HG02943 (cell line): ENCODE measurements around the gene ALDOC.
A peak's percentile ranks its signal among the peaks of the same experiment; 100 is the strongest.
"Not testable (repeated sequence)": the region's sequence is repeated elsewhere in the genome, so short reads cannot be mapped to it uniquely, and the experiment has no call there.

ENCODE experiments used
- ATAC-seq: cut with Tn5 transposase; IDR thresholded peaks from one replicate; pipeline ENCODE4 v1.9.1; 2021; ENCODE audit warnings: mild to moderate bottlenecking, low read depth, moderate library complexity; ENCODE audit not compliant: unreplicated experiment

Gene ALDOC

DNA sequence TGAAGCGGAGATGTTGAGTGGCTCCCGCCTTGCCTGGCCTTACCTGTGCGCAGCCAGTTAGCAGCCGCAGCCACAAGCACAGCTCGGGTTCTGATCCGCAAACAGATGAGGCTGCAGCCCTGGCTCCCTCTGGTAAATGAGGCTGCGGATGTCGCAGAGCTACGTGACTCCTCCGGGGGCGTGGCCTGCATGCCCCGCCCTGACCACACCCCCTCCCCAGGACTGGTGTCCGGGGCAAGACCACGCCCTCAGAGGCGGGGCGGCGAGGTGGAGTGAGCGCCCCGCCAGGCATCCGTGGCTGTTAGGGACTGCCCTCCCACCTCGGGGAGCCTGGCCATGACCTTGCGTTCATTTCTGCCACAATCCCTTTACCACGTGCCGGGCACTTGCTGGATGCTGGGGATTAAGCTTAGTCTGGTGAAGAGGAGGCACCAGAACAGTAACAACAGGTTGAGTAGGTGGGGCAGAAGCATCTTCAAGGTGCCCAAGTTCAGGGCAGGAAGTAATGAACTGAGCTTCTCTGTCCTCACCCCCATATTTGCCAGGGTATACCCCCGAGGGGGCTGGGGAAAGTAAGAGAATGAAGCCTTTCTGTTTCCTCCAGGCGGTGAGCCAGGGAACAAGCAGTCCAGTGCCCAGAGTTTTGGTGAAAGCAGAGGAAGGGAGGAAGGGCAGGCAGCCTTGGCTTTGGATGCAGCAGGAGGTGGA, at the start of gene ALDOC:
ALDOC (minus strand) TSS at position 138 of the 708 bp plus-strand sequence. CDS start 1,363 bp downstream, outside the sequence.
- no peak for ATAC-seq

DNA sequence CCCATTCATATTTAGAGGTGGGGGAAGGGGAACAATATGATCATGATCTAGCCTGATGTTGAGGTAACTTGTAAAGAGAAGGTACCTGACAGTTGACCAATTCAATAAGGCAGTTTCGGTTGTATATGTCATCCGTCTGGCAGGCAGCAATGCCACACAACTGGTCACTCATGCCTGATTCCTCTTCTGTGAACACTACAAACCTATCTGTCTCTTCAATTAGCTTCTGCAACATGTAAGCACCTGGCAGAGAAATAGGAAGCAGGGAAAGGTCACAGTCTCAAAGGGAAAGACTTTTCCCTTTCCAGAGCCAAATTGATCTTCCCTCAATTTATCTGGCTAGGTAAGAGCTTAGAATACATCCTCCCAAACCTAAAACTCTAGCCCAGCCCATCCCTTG, 47.5 kb upstream of the ALDOC start:
- ATAC-seq, result no peak

DNA sequence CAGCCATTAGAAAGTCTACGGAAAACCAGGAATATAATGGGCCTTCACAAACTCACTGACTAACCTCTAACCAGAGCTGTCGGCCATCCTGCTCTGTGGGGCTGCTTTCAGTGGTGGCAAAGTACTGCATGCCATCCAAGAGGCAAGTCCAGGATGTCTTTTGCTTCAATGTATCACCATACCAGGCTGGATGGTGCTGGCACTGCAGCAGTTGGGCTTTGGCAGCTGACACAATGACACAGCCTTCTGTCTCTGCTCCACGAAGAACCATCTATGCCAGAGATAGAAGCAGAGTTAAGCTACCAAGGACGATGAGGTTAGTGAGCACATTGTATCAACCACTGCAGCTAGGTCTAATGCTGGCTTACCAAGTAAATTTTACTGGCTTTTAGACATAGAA, 47.0 kb upstream of the ALDOC start:
- no peak for ATAC-seq

DNA sequence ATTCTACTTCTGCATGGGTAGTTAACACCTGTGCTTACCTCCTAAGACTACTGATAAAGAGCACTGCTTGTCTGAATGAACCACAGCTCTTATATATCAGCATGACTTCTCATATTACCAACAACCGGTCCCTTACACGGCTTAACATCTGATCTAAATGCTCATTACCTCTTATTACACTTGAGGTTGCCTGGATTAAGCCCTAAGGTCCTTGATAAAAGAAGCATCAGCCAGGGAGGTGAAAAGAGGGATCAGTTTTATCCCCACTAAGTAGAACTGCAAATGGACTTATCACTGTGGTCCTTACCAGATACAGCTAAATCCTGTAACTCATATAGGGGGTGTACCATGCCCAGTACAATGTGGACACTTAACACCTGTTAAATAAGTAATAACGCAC, 45.5 kb upstream of the ALDOC start:
- ATAC-seq, result no peak

DNA sequence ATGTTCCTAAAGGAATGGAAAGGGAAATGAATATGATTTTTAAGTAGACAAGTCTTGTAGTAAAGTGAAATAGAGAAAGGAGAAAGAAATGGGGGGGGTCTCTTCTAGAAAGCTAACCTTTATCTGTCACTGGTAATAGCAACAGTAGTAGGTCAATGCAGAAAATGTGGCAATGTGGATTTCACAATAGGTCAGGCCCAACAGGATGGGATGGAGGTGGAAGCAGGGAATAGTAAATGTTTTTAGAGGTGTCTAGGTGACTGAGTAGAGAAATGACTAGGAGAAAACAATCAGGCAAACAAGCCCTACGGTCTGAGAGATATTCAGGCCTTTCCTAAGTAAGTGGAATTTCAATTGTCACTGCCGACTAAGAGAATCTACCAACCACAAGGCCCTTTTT, 43.3 kb upstream of the ALDOC start:
- ATAC-seq, result no peak

DNA sequence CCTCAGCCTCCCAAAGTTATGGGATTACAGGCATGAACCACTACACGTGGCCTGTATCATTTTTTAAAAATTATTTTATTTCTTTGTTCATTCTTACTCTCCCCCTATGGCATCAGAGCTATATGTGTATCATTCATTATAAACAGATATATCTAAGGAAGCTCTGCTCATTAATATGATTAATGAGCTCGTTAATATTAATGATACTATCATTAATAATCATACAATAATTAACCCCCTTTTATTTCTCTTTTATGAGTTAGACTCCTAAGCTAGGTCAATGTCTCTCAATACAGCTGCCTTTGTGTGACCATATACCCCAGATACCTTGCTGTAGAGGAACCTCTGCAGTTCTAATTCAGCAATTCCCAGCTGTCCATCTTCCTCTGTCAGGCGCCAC, 41.8 kb upstream of the ALDOC start:
- no peak for ATAC-seq

DNA sequence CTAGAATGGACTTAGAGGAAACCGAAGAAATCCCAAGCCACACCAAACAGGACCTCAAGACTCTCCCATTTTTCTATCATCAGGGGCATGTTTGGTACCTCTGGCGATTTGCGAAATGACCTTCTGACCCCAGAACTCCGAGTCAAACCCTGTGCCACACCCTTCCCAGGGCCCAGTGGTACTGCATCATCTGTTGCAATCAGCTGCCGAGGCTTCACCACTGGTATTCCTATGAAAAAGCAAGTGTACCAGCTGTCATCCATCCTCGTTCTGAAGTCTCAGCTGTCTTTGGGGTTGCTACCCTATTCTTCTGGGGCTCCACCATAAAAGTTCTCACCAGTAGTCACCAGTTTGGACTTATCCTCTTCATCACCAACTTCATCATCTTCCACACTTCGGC, 39.6 kb upstream of the ALDOC start:
- ATAC-seq, result no peak

DNA sequence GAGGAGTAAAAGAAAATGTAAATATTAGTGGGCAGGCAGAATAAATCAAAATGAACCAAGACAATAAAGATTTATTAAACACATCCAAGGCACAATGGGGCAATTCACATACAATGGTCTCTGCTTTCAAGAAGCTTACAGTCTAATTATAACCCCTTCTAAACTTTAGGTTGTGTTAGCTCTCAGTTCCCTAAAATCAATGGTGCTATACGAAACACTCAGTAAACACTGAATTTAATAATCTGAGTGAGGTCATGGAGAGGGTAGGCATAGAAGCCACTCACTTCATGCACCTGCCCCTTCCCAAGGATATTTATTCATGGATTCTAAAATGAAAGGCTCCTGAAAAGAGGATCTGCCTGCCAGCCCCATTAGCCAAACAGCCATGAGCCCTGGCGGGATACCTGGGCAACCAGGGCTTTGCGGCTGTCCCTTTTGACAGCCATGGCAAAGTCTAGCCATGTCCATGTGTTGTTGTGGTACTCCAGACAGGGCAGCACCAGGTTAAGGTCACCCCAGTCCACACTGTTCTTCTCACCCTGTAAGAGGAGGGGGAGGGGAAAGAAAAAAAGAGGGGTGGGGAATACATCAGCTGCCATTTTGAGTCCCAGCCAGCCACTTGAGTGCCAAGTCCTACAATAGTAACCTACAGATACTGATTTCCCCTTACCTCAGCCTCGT, 38.7 kb upstream of the ALDOC start:
- no peak for ATAC-seq

DNA sequence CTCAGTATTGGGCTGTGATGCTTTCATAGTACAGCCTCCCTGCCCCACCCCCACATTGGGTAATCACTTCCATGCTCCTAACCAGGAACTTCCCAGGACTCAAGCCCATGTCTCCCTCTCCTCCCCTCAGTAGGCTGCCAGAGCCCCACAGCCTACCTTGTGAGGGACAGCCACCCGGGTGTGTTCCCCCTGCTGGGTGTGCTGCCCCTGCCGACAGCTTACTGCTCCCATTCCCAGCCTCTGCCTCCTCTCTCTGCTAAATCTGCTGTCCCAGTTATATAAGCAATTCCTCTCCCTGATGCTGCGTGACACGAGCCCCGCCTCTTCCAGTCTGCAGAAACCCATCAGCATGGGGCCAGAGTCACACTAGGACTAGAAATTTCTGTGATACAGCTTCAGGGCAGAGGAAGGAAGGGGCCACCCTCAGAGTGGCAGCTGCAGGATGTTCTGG, 37.3 kb upstream of the ALDOC start, which contains the start of gene RSKR:
RSKR (minus strand) TSS at position 255 of the 451 bp plus-strand sequence; CDS start at position 231, 24 bp downstream.
- no peak for ATAC-seq

DNA sequence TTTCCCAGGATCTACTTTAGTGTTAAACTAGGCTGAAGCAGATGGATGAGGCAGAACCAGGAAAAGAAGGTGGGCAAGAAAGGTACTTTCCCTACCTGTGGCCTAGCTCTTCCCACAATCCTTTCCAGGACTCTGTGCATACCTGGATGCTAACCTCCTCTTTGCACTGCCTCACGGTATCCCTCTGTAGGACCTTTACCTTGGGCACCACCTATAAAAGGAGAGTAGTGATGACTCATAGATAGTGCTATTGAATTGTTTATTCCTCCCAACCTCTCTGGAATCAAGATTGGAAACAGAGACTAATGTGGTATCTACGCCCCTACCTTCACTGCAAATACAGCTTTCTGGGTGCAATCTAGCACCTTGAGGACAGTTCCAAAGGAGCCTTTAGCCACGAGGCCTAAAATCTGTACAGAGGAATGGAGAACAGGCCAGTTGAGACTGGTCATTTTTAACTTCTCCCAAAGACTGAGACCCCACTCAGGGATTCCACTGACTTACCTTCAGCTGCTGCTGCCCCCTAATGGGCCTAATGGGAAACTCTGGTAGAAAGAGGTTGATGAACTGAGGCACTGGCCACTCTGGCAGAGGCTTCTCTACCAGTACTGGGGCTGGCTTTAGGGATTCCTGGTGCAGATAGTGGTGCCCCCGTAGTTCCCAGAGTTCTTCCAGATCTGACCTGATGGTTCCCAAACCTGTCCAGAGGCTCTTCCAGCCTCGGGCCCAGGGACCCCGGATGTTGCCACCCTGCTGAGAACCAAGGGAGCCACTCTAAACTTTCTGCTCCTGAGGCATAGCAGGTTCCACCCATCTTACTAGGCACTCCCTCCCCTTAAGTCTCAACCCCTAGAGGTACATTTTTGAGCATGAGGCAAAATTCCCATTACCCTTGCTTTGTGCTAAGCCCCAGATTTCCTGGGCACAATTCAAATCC, 36.5 kb upstream of the ALDOC start:
- no peak for ATAC-seq

DNA sequence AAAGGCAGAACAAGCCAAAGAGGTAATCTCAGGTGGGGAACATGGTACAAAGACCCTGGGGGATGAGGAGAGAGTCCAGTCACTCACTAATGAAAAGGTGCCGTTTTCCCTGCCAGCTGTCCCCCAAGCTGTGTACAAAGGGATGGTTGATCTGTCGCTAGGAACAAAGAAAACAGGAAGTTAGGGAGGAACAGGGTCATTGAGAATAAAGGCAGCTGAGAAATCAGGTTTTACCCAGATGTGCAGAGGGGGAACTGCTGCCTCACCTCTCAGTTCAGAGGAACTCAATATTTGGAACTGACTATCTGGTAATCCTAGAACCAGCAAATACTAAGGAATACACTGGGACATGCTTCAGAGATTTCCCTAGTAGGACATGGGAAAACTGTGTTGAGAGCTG, 35.8 kb upstream of the ALDOC start:
- ATAC-seq, result no peak

DNA sequence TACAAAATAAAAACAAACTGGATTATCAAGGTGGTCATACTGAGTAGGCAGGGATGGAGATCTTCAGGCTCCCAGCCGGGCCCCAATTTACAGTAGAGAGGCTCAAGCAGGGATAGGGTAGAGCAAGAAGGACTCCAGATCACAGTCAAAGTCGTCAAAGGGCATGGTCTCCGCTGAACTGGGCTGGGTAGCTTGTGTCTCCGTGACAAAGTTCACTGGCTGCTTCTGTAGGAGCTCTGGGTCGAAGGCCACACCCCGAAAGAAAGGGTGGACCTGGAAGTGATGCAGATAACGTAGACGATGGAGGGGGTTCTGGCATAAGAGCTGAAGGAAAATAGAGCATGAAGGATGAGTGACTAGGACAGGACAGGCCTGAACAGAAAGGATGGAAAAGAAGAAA, 33.7 kb upstream of the ALDOC start:
- no peak for ATAC-seq

DNA sequence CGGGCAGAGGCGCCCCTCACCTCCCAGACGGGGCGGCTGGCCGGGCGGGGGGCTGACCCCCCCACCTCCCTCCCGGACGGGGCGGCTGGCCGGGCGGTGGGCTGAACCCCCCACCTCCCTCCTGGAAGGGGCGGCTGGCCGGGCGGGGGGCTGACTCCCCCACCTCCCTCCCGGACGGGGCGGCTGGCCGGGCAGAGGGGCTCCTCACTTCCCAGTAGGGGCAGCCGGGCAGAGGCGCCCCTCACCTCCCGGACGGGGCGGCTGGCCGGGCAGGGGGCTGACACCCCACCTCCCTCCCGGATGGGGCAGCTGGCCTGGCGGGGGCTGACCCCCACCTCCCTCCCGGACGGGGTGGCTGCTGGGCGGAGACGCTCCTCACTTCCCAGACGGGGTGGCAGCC, 27.3 kb upstream of the ALDOC start:
- ATAC-seq, result not testable (repeated sequence)

DNA sequence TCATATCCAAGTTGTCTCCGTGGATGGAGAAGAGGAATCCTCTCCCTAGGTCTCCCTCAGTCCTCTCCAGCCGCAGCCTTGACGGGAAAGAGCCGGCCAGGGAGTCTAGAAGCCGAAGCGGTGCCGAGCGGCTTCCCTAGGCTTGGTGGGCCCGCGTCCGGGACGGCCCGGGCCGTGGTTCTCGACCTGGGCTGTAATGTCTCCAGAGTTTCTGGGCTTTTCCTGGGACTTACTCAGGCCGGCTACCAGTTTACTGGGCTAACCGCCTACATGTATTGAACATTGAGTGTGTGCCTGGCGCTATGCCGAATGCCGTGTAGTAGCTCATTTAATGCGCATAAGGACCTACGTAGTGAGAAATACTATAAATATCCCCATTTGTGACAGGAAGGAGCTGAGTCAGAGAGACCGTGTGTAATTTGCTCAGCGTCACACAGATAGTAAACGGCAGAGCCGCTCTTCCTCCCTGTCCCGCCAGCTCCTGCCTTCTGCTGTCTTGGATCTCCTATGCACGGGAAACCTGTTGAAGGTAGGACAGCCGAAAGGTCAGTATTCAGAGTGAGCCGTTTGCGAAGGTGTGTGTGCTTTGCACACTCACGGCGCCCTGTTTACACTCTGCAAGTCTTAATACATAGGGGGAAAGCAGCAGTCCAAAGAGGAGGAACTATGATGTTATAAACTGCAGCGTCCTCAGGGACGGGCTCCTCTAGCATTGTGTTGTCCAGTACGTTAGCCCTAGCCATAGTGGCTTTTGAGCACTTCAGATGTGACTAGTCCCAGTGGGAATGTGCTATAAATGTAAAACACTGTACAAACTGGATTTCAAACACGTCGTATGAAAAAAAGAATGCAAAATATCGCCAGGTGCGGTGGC, 22.9 kb upstream of the ALDOC start:
- peak; percentile 37 for ATAC-seq

DNA sequence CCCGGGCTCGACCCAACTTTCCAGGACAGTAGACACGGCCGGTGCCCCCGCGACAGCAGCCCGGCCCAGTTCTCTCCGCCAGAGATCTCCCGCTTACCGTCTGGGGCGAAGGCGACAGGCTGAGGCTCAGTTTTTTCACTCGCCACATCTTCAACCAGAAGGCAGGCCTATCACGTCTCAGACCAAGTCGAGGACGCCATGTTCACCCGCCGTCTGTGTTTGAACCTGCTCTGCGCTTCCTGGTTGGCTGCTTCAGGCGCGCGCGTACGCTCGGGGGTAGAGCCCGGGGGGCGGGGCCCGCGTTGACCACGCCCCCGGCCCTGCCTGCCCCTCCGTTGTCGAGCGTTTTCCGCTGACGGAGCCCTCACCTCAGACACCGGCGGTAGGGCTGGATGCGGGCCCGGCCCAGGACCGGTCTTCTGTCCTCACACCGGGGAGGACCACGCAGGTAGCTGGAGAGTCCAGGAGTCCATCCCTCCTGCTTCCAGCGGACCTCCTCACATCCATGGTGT, 22.2 kb upstream of the ALDOC start, which contains the start of gene SPAG5:
SPAG5 (minus strand) TSS at position 227 of the 512 bp plus-strand sequence; CDS start at position 148, 79 bp downstream.
- ATAC-seq, result peak; percentile 81

DNA sequence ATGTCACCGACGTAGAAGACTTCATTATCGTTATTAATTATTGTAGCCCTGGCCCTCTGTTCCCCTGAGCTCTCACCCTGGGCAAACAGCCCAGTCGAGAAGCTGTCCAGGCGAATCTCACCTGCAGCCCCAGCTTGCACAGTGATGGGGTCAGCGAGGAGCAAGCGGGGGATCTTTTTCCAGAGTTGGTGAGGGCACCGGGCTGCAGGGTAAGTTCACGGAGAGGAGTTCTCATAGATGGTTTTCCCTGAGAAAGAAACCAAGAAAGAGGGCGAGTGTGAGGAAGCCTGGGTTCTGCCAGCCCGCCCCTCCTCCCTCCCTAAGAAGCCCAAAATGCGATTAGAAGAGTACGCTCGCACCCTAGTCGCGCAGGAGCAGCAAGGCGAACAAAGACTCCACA, 21.7 kb upstream of the ALDOC start:
- no peak for ATAC-seq

DNA sequence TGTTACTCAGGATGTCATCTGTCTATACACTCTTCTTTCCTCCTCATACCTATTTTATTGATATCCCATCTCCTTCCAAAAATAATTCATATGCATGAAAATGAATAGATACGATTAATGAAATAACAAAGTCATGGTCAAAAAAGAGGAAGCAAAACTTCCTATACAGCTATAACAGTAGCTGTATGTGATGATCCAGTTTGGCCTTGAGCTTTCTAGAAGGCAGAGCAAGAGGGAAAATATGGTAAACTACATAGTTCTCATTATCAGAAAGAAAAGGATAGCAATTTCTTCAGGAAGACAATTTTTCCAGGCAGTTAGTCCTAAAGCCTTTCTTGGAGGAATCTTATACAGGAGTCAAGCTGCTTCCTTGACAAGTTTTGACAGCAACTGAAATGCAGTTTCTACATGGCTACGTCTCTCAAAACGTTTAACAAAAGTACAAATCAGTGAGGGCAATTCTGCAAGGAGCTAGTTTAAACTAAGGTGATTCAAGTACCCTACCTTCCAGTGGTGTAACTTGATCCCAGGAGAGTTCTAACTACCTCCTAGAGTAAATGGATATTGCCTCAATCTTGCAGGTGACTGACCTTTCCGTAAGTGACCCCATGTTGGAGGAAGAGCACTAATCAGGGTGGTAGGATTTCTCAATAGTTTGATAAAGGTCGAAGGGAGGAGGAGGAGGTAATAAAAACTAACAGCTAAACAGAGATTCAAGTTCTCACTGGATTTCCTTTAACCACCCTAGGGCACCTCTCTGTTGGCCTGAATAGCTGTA, 21.1 kb upstream of the ALDOC start:
- no peak for ATAC-seq

DNA sequence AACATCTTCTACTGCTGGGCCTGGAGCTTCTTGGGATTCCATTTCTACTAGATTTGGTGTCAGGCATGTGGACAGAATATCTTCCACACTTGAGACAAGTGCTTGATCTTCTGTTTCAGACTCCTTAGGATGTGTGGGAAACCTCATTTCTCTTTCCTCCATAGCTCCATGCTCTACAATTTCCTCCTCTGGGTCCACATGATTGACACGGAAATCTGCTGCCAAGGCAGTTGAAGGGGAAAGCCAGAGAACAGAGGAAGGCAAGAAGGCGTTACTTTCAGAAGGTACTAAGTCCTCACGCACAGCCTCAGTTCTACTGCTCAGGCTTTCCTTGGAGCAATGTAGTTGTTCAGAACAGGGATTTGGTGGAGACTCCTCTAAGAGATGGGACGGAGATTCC, 15.6 kb upstream of the ALDOC start:
- ATAC-seq, result no peak

DNA sequence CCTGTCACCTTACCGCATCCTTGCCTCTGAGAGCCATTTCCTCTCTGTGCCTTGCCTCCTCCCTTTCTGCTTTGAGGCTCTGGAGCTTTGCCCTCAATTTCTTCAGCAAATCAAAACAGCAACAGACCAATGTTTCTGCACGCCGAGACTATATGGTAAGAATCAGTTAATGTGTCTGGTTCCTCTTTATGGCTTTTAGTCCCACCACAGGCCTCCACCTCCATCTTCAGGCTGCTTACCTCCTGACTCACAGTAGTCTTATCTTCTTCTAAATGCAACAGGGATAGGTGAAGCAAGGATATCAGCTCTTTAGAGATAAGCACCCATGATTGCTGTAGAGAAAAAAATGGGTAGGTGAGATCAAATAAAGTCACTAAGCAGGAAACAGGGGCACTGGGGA, 9.2 kb upstream of the ALDOC start:
- no peak for ATAC-seq
